HG02938 (cell line): ENCODE measurements around the gene LASP1NB.
A peak's percentile ranks its signal among the peaks of the same experiment; 100 is the strongest.
"Not testable (repeated sequence)": the region's sequence is repeated elsewhere in the genome, so short reads cannot be mapped to it uniquely, and the experiment has no call there.

Experiments used
- ATAC-seq: cut with Tn5 transposase; IDR thresholded peaks from one replicate; pipeline ENCODE4 v1.9.1; 2021; ENCODE audit warnings: mild to moderate bottlenecking, moderate library complexity; ENCODE audit not compliant: unreplicated experiment

The LASP1NB gene

DNA sequence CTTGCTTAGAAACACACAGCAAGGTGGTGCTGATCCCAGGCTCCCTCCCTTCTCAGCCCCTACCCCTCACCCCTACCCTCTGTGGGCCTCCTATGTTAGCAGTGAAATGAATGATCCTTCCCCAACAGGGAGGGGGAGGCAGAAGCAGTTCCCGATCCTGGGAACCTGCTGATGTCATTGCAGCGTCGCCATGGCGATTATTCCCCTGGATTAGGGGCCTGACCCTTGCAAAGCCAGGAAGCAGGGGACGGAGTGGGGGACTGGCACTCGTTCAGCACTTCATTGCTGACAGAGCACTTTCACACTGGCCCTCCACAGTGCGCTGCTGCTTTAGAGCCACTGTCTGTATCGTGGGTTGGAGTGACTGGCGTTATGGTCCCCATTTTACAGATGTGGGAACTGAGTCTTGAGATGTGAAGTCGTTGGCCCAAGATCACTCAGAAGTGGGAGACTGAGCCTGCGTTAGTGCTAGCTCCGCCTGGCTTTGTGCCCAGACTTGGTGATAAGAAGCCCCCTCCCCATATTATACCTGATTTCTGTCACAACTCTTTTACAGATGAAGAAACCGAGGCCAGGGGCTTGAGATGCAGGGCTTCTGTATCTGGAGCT lies 29.0 kb upstream of the LASP1NB start:
- no peak for ATAC-seq

- ATAC-seq: no peak
These were observed 28.2 kb upstream of the LASP1NB start for GRCh38 chr17:38897176-38897575.

GRCh38 chr17:38897671-38898290 lies 27.6 kb upstream of the LASP1NB start:
- no peak for ATAC-seq

GRCh38 chr17:38898291-38898679 lies 27.1 kb upstream of the LASP1NB start:
- peak; percentile 8 for ATAC-seq

DNA sequence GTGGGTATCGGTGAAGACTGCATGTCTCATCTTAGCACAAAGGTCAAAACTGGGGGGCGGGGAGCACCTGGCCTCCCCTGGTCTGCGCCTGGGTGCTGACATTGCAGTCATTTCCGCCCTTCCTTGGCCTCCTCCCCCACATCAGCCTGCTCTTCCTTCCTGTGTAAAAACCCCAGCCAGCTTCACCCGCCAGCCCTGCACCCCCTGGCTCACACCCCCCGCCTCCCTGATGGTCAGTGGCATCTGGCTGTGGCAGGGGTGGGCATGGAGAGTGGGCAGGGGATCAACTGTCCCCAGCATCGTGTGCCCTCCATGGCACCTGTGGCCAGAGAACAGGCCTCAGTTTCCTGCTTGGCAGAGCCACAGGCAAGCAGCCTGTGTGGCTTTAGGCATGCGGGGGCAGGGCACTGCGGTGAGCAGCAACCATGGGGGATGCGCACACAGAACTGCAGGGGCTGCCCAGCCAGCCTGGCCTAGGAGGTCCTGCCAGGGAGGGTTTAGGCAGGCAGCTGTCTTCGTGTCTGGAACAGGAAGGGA lies 26.5 kb upstream of the LASP1NB start:
- ATAC-seq: peak; percentile 70

GRCh38 chr17:38899421-38899820 lies 26.0 kb upstream of the LASP1NB start:
- ATAC-seq: no peak

DNA sequence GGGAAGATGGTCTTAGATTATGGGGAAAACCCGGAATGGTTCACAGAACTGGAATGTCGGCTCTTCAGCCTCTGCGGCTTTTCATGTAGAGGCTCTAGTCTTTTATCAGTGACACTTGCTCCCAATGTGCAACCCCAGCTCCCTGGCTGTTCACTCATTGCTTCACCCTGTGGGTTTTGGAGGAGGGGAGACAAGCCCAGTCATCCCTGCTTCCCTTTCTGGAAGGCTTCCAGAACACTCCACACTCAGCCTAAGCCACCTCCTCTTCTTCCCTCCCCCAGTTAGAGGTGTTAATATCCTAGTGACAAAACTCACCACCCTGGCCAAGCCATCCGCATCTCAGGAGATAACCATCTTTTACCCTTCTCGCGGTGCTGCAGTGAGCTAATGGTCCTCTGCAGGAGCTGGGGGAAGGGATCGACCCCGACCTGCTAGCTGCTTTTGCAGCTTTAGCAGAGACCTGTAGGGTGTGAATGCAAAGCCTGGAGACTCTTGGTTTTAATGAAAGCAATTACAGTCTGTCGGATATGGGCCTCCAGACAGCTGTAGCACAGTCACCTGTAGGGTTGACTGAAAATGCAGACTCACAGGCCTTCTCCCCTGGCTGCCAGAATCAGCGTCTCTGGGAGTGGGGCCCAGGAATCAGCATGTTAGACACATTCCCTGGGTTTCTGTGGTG lies 24.3 kb upstream of the LASP1NB start:
- ATAC-seq: no peak

GRCh38 chr17:38903404-38903803 lies 22.0 kb upstream of the LASP1NB start:
- no peak for ATAC-seq

GRCh38 chr17:38904892-38905291 lies 20.5 kb upstream of the LASP1NB start:
- ATAC-seq: no peak

GRCh38 chr17:38905375-38905774 lies 20.0 kb upstream of the LASP1NB start:
- ATAC-seq: no peak

- no peak for ATAC-seq
These were observed 18.8 kb upstream of the LASP1NB start for GRCh38 chr17:38906460-38907228.

GRCh38 chr17:38907930-38908675 lies 17.3 kb upstream of the LASP1NB start:
- ATAC-seq: no peak

GRCh38 chr17:38908676-38909181 lies 16.7 kb upstream of the LASP1NB start:
- no peak for ATAC-seq

DNA sequence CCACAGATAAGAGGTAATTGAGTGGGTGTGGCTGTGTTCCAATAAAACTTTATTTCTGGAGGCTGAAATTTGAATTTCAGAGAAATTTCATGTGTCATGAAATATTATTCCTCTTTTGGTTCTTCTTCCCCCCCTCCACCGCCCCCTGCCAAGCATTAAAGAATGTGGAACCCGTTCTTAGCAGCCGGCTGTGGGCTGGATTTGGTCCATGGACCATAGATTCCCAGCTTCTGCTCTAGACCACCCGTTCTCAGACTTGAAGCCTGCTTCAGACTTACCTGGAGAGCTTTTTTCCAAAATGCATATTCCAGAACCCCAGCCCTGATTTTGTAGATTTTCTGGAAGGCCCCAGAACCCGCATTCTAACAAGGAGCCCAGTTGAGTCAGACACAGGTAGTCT lies 15.1 kb upstream of the LASP1NB start:
- ATAC-seq: no peak

DNA sequence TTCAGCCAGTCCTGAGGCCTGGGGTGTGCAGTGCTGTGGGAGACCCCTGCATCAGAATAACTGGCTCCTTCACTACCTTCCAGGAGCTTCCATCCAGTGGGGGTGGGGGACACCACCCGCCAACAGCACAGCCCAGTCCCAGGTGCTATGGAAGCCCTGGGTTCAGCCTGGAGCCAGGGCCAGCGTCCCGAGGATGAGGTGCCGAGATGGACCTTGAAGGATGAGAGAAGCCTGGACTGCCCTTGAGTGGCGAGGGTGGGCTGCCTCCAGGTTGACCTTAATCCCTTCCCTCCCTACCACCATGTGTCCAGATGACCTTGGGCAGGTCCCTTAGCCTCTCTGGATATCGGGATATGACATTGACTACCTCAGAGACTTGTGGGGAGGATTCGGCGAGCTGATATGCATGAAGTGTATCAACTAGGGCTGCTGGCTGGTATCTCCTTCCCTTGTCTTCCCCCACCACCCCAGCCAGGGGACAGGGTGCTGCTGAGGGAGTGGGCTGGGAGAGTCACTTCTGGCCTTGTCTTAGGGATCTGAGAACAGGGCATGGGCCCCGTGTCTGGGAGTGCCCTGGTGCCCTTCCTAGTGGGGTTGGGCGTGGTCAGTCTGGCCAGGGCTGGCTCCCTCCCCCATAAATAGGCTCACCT lies 14.2 kb upstream of the LASP1NB start:
- no peak for ATAC-seq

DNA sequence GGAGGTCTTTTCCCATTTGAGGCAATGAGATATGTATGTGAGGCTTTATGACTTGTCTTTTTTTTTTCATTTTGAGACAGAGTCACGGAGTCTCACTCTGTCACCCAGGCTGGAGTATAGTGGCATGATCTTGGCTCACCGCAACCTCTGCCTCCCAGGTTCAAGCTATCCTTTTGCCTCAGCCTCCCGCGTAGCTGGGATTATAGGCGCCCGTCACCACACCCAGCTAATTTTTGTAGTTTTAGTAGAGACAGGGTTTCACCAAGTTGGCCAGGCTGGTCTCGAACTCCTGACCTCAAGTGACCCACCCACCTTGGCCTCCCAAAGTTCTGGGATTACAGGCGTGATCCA lies 13.7 kb upstream of the LASP1NB start:
- ATAC-seq: not testable (repeated sequence)

DNA sequence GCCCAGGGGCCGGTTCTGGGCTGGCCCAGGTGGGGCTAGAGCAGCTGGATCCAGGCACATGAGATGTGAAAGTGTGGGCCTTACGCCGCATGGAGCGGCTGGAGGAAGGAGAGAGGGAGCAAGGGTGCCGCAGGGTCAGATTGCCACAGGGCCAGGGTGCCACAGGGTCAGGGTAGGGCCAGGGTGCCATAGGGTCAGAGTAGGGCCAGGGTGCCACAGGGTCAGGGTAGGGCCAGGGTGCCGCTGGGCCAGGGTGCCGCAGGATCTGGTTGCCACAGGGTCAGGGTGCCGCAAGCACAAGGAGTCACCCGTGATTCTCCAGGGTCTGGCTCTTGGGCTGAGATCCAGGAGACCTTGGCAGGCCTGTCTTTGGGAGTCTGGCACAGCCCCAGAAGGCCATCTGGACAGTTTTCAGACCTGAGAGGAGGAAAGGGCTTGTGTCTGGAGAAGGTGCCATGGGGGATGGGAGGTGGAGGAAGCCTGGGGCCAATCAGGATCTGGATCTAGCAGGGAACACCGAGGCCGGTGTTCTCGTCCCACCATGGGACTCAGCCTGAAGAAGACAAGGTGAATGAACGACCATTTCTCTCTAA lies 13.1 kb upstream of the LASP1NB start:
- no peak for ATAC-seq

- ATAC-seq: no peak
These were observed 10.4 kb upstream of the LASP1NB start for GRCh38 chr17:38914741-38915638.

DNA sequence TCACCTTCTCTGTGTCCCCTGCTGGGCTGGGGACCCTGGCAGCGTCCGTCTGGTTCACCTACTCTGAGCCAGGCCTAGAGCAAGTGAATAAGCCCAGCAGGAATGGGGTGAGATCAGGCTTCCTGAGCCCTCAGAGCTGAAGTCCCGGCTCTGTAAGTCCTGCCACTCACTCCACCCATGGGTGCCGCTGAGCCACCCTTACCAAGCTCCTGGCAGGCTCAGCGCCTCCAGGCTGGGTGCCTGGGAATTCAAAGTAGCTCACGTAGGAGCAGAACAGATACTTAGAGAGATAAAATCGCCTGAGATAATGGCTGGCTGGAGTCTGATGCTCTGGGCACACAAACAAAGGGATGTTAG lies 9.8 kb upstream of the LASP1NB start:
- no peak for ATAC-seq
